ENCODE measurements around the gene ETAA1. TPM values are rescaled to one million over a fixed set of nuclear protein-coding genes. Genes with fewer than 3 reads are reported as not detected.
A peak's percentile ranks its signal among the peaks of the same experiment; 100 is the strongest.

The ETAA1 gene
- total and polyA plus RNA-seq, 2 of the 13 experiments (the other 11 are each of a cell fraction or from before 2014, with no cell fraction given) = 9.1 to 16.2 TPM

- TF ChIP-seq BCL6 (CRISPR knock-in tag; IDR thresholded peaks at IDR 0.05) = peak; percentile 28; the same call in 1 of the 2 replicates
- TF ChIP-seq ZNF343 (CRISPR knock-in tag; IDR thresholded peaks at IDR 0.05) = peak; percentile 84
- TF ChIP-seq AKAP8 (CRISPR knock-in tag; IDR thresholded peaks at IDR 0.05) = 0 out of 2 replicates have a peak, but pooled peaks have one; percentile 28
- TF ChIP-seq STAT6 (CRISPR knock-in tag; IDR thresholded peaks at IDR 0.05; ENCODE audit: borderline replicate concordance) = no peak
- no peak for TF ChIP-seq MZF1 (CRISPR knock-in tag; IDR thresholded peaks at IDR 0.05; ENCODE audit: borderline replicate concordance)
- 0 out of 2 replicates have a peak, but pooled peaks have one; percentile 43 for TF ChIP-seq NFAT5 (CRISPR knock-in tag; IDR thresholded peaks at IDR 0.05)
- peak; percentile 81; the same call in 1 of the 2 replicates for TF ChIP-seq ZNF138 (CRISPR knock-in tag; IDR thresholded peaks at IDR 0.05; ENCODE audit: low read depth)
- TF ChIP-seq POLR2G (IDR thresholded peaks at IDR 0.05; ENCODE audit: low read depth, low read length) = peak; percentile 95
- TF ChIP-seq RFX3 (CRISPR knock-in tag; IDR thresholded peaks at IDR 0.05) = no peak
- TF ChIP-seq BRD4 (CRISPR knock-in tag; IDR thresholded peaks at IDR 0.05) = peak; percentile 73; the same call in 1 of the 2 replicates
- TF ChIP-seq MAFK (conservative IDR thresholded peaks at IDR 0.05 in 1 of 2, IDR thresholded peaks at IDR 0.05 in 1 of 2; ENCODE audit: low read length in 2 of 2) = no peak
- TF ChIP-seq ZNF280B (CRISPR knock-in tag; IDR thresholded peaks at IDR 0.05; ENCODE audit: borderline replicate concordance) = peak; percentile 75; the same call in 1 of the 2 replicates
Measured at GRCh38 chr2:67397143-67397986, at the start of gene ETAA1 (continued).

All from HepG2 (cell line).